Natural killer cell (primary cell): ENCODE measurements around the gene MAST1. TPM values are rescaled to one million over a fixed set of nuclear protein-coding genes. Genes with fewer than 3 reads are reported as not detected.

Experiments
- ATAC-seq, 3 donors: fragments of 150-1000 bp in 2 of 3; fragments of 200-7000 bp in 1 of 3; cut with Tn5 transposase; 1 replicate in 1 of 3; 2 replicates in 2 of 3; pipeline ENCODE4 v1.10.0; 2021; ENCODE audit warnings: mild to moderate bottlenecking in 2 of 3, moderate library complexity in 2 of 3
- DNase-seq, 2 donors: peaks; one replicate each; pipeline versions ENCODE4 v3.0.0 to v3.0.0-alpha.2; 2013 to 2021; ENCODE audit warnings: mixed read lengths in 1 of 2
- H3K27ac ChIP-seq: one replicate; pipeline ENCODE4 v1.5.1; 2013; ENCODE audit warnings: mild to moderate bottlenecking, low read length
- H3K27me3 ChIP-seq: one replicate; pipeline ENCODE4 v1.6.1; 2013; ENCODE audit warnings: low read length; ENCODE audit not compliant: control insufficient read depth, insufficient read depth
- H3K36me3 ChIP-seq: one replicate; pipeline ENCODE4 v1.6.1; 2013; ENCODE audit warnings: low read length; ENCODE audit not compliant: control insufficient read depth, insufficient read depth
- H3K4me1 ChIP-seq: one replicate; pipeline ENCODE4 v1.6.1; 2013; ENCODE audit warnings: low read length; ENCODE audit not compliant: control insufficient read depth, insufficient read depth
- H3K4me3 ChIP-seq: one replicate; pipeline ENCODE4 v1.5.1; 2013; ENCODE audit warnings: low read length
- H3K9me3 ChIP-seq: one replicate; pipeline ENCODE4 v1.6.1; 2013; ENCODE audit warnings: low read length; ENCODE audit not compliant: control insufficient read depth, insufficient read depth
- H3K27ac Mint-ChIP-seq, 2 donors: one replicate each; pipeline ENCODE4 v1.8.0; 2022; ENCODE audit warnings: mild to moderate bottlenecking in 2 of 2, mixed read lengths in 2 of 2, moderate library complexity in 1 of 2
- H3K27me3 Mint-ChIP-seq, 2 donors: one replicate each; pipeline ENCODE4 v1.8.0; 2022; ENCODE audit warnings: low read depth in 2 of 2, mixed read lengths in 2 of 2
- H3K36me3 Mint-ChIP-seq: one replicate; pipeline ENCODE4 v1.8.0; 2022; ENCODE audit warnings: mixed read lengths
- H3K4me1 Mint-ChIP-seq, 2 donors: one replicate each; pipeline ENCODE4 v1.8.0; 2022; ENCODE audit warnings: mixed read lengths in 2 of 2
- H3K4me3 Mint-ChIP-seq: one replicate; pipeline ENCODE4 v1.8.0; 2022; ENCODE audit warnings: mild to moderate bottlenecking, moderate library complexity, mixed read lengths
- H3K9me3 Mint-ChIP-seq, 2 donors: one replicate each; pipeline ENCODE4 v1.8.0; 2022; ENCODE audit warnings: mixed read lengths in 2 of 2
- CTCF ChIP-seq: fragments of 200-600 bp; IDR thresholded peaks from one replicate; pipeline ENCODE4 v1.8.0; 2022; ENCODE audit warnings: antibody characterized with exemption
- WGBS: methylation state at CpG from one replicate; pipeline ENCODE4 v1.1.7; 2013; ENCODE audit warnings: missing lambda C conversion rate; ENCODE audit not compliant: insufficient coverage; 5-methylcytosine and 5-hydroxymethylcytosine counted together
- intact Hi-C: fragments of 100-400 bp; cut with micrococcal nuclease; formaldehyde crosslinking; loops from one replicate; pipeline ENCODE4 v1.14.2; 2022
- total RNA-seq, 4 donors: library from RNA; stranded (reverse); fragments of 120-200 nt in 1 of 4; gene quantifications; one replicate each; pipeline versions ENCODE4 v1.2.3 to v1.2.4, GENCODE V29; 2013 to 2022

The MAST1 gene
- total RNA-seq, 3 donors from 2014 or later (not counting 1 experiment from before 2014, with no cell fraction given) = 0.07 to 0.88 TPM; not detected in 1

GRCh38 chr19:12821761-12822160 is 16.6 kb upstream of the MAST1 start:
- 71% methylated on average over 1 of the region's 2 CpGs for WGBS
- TF ChIP-seq CTCF = no peak
- H3K4me3 ChIP-seq = no peak overlapping the region
- ATAC-seq (no peak), DNase-seq (no peak)
- no peaks in the 10 kb centered on the region for H3K36me3 Mint-ChIP-seq
- H3K4me1 ChIP-seq = peaks cover 10% of the 10 kb centered on the region
- H3K4me3 Mint-ChIP-seq = no peak overlapping the region
- intact Hi-C loops = no loop called here
- H3K27ac Mint-ChIP-seq = no peak overlapping the region
- H3K27ac ChIP-seq = no peak overlapping the region
- peaks cover 17% of the 10 kb centered on the region for H3K27me3 ChIP-seq
- H3K9me3 ChIP-seq = no peaks in the 10 kb centered on the region
- peaks cover 10% of the 10 kb centered on the region in 2 donors for H3K4me1 Mint-ChIP-seq
- peaks cover 15% of the 10 kb centered on the region in 2 donors for H3K27me3 Mint-ChIP-seq
- H3K9me3 Mint-ChIP-seq = no peaks in the 10 kb centered on the region
- H3K36me3 ChIP-seq = no peaks in the 10 kb centered on the region

- peak in 1 of 2 donors; percentile 41 for DNase-seq
- Histone ChIP-seq H3K27me3 (peaks cover 36% of the 10 kb centered on the region), H3K4me3 (no peak overlapping the region), H3K36me3 (no peaks in the 10 kb centered on the region), H3K27ac (no peak overlapping the region), H3K9me3 (no peaks in the 10 kb centered on the region), H3K4me1 (peaks cover 10% of the 10 kb centered on the region)
- intact Hi-C loops = no loop called here
- H3K27me3 Mint-ChIP-seq = peaks cover 29 to 36% of the 10 kb centered on the region in 2 donors
- peak; percentile 32 for TF ChIP-seq CTCF
- WGBS = 14% methylated on average over 44 of the region's 46 CpGs
- peaks cover 10% of the 10 kb centered on the region in 2 donors for H3K4me1 Mint-ChIP-seq
- no peaks in the 10 kb centered on the region for H3K36me3 Mint-ChIP-seq
- H3K4me3 Mint-ChIP-seq = no peak overlapping the region
- no peaks in the 10 kb centered on the region for H3K9me3 Mint-ChIP-seq
- no peak overlapping the region for H3K27ac Mint-ChIP-seq
- ATAC-seq = peak in 1 of 3 donors; percentile 54
These were observed 12.8 kb upstream of the MAST1 start for GRCh38 chr19:12825254-12826131.

- Mint-ChIP-seq H3K27me3 (peaks cover 52 to 58% of the 10 kb centered on the region in 2 donors), H3K27ac (no peak overlapping the region), H3K4me3 (no peak overlapping the region), H3K4me1 (peaks cover 23 to 30% of the 10 kb centered on the region in 2 donors), H3K36me3 (no peaks in the 10 kb centered on the region), H3K9me3 (peaks cover 0 to 2% of the 10 kb centered on the region in 2 donors)
- intact Hi-C loops = no loop called here
- peak in 2 of 3 donors; percentile 36 to 44 for ATAC-seq
- no peaks in the 10 kb centered on the region for H3K9me3 ChIP-seq
- no peak overlapping the region for H3K27ac ChIP-seq
- no peak for TF ChIP-seq CTCF
- peak in 1 of 2 donors; percentile 30 for DNase-seq
- no peak overlapping the region for H3K4me3 ChIP-seq
- WGBS = 9% methylated on average over 23 of the region's 23 CpGs
- H3K36me3 ChIP-seq = no peaks in the 10 kb centered on the region
- peaks cover 64% of the 10 kb centered on the region for H3K27me3 ChIP-seq
- peaks cover 25% of the 10 kb centered on the region for H3K4me1 ChIP-seq
These were observed 9.8 kb upstream of the MAST1 start for GRCh38 chr19:12828494-12828893.
